HEK293T (cell line): ENCODE measurements around the gene MAP3K20.
"Not testable (repeated sequence)": the region's sequence is repeated elsewhere in the genome, so short reads cannot be mapped to it uniquely, and the experiment has no call there.

Experiments used
- CTCF ChIA-PET: fragments of 350-600 bp; formaldehyde crosslinking; extraction: SDS; loops from one replicate; lab custom pipeline; 2021; ENCODE audit warnings: antibody characterized with exemption, inconsistent platforms; lab: Yijun Ruan, JAX
- POLR2A ChIA-PET: fragments of 350-600 bp; formaldehyde crosslinking; extraction: SDS; loops from one replicate; lab custom pipeline; 2020; ENCODE audit warnings: antibody characterized with exemption, inconsistent platforms; lab: Yijun Ruan, JAX
- DNase-seq: peaks from one replicate; pipeline ENCODE4 v3.0.0; 2012; ENCODE audit warnings: mixed read lengths; ENCODE audit errors: extremely low spot score
- ARNT ChIP-seq: fragments of 450-650 bp; IDR thresholded peaks from 2 replicates; pipeline ENCODE4 v1.6.1; 2017; ENCODE audit warnings: mild to moderate bottlenecking
- BHLHE40 ChIP-seq: fragments of 450-650 bp; IDR thresholded peaks from 2 replicates; pipeline ENCODE4 v1.6.1; 2016; ENCODE audit warnings: mild to moderate bottlenecking, moderate library complexity, borderline replicate concordance
- CTBP1 ChIP-seq: fragments of 450-650 bp; IDR thresholded peaks from 2 replicates; pipeline ENCODE4 v1.6.1; 2016; ENCODE audit warnings: borderline replicate concordance
- ELF4 ChIP-seq: fragments of 450-650 bp; IDR thresholded peaks from 2 replicates; pipeline ENCODE4 v1.6.1; 2017; ENCODE audit warnings: antibody characterized with exemption
- FOXA1 ChIP-seq: fragments of 450-650 bp; IDR thresholded peaks from 2 replicates; pipeline ENCODE4 v1.6.1; 2016; ENCODE audit warnings: mild to moderate bottlenecking
- FOXK2 ChIP-seq: fragments of 450-650 bp; IDR thresholded peaks from 2 replicates; pipeline ENCODE4 v1.6.1; 2016; ENCODE audit warnings: mild to moderate bottlenecking
- FOXM1 ChIP-seq: fragments of 450-650 bp; IDR thresholded peaks from 2 replicates; pipeline ENCODE4 v1.6.1; 2017; ENCODE audit warnings: mild to moderate bottlenecking, borderline replicate concordance
- HDGF ChIP-seq: fragments of 450-650 bp; IDR thresholded peaks from 2 replicates; pipeline ENCODE4 v1.6.1; 2017; ENCODE audit warnings: antibody characterized with exemption, borderline replicate concordance
- L3MBTL2 ChIP-seq: fragments of 450-650 bp; conservative IDR thresholded peaks from 2 replicates; pipeline ENCODE4 v1.6.1; 2016; ENCODE audit warnings: mild to moderate bottlenecking
- LEF1 ChIP-seq: fragments of 450-650 bp; IDR thresholded peaks from 2 replicates; pipeline ENCODE4 v1.6.1; 2017; ENCODE audit warnings: mild to moderate bottlenecking, borderline replicate concordance
- NFRKB ChIP-seq: fragments of 450-650 bp; IDR thresholded peaks from 2 replicates; pipeline ENCODE4 v1.6.1; 2016; ENCODE audit warnings: mild to moderate bottlenecking, moderate library complexity
- SP1 ChIP-seq: fragments of 450-650 bp; IDR thresholded peaks from 2 replicates; pipeline ENCODE4 v1.6.1; 2017
- SUZ12 ChIP-seq: fragments of 450-650 bp; IDR thresholded peaks from 2 replicates; pipeline ENCODE4 v1.6.1; 2016; ENCODE audit warnings: mild to moderate bottlenecking
- TARDBP ChIP-seq: fragments of 450-650 bp; IDR thresholded peaks from 2 replicates; pipeline ENCODE4 v1.6.1; 2016
- ZNF384 ChIP-seq: fragments of 450-650 bp; IDR thresholded peaks from 2 replicates; pipeline ENCODE4 v1.6.1; 2016
- TF ChIP-seq, protein P1 (sequence below): fragments of 450-650 bp; IDR thresholded peaks from 2 replicates; pipeline ENCODE4 v1.6.1; 2016

Gene MAP3K20

DNA sequence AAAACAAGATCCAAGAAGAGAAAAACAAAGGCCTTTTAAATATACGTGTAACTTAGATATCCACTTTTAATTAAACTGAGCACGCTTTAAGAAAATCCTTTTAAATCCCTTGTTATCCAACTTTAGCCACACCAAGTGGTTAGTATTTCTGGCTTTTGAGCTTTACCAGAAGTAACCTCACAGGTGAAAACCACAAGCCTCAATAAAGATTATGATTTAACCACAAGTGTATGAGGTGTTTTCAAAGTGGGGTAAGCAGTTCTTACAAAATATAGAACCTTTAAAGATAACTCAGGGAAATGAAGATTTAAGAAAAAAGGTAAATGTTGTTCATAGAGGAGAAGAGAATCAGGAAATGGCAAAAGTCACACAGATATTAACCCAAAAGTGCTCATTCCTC, 220.6 kb downstream of the MAP3K20 start:
- DNase-seq = no peak
- TF ChIP-seq ELF4 (no peak), FOXA1 (no peak), FOXM1 (no peak), SUZ12 (no peak), FOXK2 (no peak), CTBP1 (no peak)
- POLR2A ChIA-PET = no interaction called here
- CTCF ChIA-PET = no interaction called here

DNA sequence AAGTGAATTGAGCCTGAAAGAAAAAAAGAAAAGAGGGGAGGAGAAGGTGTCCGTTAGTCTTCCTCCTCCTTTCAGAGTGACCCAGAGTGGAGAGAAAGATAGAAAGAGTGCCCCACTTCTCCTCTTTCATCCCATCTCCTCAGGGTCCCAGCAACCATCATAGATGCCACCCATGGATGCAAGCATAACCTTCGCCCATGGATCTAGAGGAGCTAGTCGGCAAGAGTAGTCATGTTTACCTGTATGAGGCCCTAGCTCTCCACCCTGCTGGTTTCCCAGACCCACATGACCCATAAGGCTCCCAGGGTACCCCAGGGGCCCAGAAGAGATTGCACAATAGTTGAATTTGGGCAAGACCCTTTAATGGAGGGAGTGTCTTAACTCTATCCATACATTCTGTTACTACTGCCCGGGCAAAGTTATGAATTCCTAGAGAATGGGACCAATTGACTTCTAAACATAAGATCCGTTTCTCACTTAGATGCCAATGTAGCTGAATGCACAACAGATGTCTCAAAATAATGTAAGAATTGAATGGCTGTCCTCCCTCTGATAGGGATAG, 223.0 kb downstream of the MAP3K20 start:
- ChIA-PET CTCF (no interaction called here), POLR2A (no interaction called here)
- TF ChIP-seq SUZ12 (no peak), BHLHE40 (no peak), FOXA1 (no peak), SP1 (no peak), LEF1 (no peak), ZNF384 (no peak), ELF4 (no peak), CTBP1 (no peak), NFRKB (no peak)
- peak; percentile 11 for DNase-seq

DNA sequence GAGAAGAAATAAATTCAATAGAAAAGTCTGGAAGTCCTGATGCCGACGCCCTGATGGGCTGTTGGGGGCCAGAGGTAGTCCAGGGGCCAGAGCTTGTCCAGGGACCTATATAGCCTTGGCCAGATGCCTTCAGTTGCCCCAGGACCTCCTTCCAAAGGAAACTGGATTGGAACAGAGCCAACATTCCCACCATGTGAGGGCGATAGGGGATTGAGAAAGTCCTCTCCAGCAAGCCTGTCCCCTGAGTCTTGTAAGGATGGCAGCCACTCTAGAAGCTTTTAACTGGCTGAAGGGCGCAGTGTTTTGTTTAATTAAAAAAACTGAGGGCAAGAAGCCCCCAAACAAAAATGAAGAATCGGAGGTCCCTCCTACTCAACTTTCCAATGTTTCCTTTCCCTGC, 224.1 kb downstream of the MAP3K20 start:
- CTCF ChIA-PET = no interaction called here
- no peak for DNase-seq
- POLR2A ChIA-PET = no interaction called here
- TF ChIP-seq BHLHE40 = no peak
- TF ChIP-seq NFRKB = no peak
- TF ChIP-seq, protein P1, sequence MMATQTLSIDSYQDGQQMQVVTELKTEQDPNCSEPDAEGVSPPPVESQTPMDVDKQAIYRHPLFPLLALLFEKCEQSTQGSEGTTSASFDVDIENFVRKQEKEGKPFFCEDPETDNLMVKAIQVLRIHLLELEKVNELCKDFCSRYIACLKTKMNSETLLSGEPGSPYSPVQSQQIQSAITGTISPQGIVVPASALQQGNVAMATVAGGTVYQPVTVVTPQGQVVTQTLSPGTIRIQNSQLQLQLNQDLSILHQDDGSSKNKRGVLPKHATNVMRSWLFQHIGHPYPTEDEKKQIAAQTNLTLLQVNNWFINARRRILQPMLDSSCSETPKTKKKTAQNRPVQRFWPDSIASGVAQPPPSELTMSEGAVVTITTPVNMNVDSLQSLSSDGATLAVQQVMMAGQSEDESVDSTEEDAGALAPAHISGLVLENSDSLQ = no peak
- TF ChIP-seq SUZ12 = no peak
- TF ChIP-seq SP1 = no peak
- TF ChIP-seq ELF4 = no peak
- no peak for TF ChIP-seq FOXM1
- no peak for TF ChIP-seq LEF1
- TF ChIP-seq CTBP1 = no peak
- no peak for TF ChIP-seq TARDBP
- no peak for TF ChIP-seq HDGF
- no peak for TF ChIP-seq ZNF384
- TF ChIP-seq L3MBTL2 = no peak
- TF ChIP-seq ARNT = no peak
- no peak for TF ChIP-seq FOXA1
- no peak for TF ChIP-seq FOXK2

DNA sequence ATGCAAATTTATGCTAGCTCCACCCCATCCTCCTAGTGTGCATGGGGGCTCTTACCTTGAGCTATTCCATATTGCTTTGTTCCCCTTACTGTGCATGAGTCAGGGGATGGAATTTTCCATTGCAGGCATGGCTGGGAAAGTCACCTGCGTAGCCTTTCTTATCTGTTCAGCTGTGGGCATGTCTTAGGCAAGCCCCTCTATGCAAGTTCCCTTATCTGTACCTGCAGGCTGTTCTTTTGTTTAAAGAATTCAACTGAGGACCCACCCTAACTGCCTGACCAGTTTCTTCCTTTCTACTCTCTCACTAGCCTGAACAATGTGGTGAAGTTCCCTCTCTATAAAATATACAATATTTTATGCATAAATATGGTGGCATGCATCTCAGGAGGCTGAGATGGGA, 224.8 kb downstream of the MAP3K20 start:
- POLR2A ChIA-PET = no interaction called here
- TF ChIP-seq TARDBP (no peak), ELF4 (no peak), CTBP1 (no peak), FOXM1 (no peak), ZNF384 (no peak), NFRKB (no peak), SP1 (no peak), LEF1 (no peak), FOXA1 (no peak), ARNT (no peak), L3MBTL2 (no peak), FOXK2 (no peak), SUZ12 (no peak), HDGF (no peak), BHLHE40 (no peak)
- TF ChIP-seq, protein P1 = no peak
- CTCF ChIA-PET = no interaction called here
- no peak for DNase-seq

DNA sequence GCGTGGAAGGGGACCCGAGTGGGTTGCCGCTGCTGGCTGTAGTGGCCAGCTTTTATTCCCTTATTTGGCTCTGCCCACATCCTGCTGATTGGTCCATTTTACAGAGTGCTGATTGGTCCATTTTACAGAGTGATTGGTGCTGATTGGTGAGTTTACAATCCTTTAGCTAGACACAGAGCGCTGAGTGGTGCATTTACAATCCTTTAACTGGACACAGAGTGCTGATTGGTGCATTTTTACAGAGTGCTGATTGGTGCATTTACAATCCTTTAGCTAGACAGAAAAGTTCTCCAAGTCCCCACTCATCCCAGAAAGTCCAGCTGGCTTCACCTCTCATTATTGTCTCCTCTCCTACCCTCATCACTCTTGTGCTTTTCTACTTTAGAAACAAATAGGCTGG, 225.9 kb downstream of the MAP3K20 start:
- POLR2A ChIA-PET, DNase-seq, CTCF ChIA-PET: not testable (repeated sequence)

DNA sequence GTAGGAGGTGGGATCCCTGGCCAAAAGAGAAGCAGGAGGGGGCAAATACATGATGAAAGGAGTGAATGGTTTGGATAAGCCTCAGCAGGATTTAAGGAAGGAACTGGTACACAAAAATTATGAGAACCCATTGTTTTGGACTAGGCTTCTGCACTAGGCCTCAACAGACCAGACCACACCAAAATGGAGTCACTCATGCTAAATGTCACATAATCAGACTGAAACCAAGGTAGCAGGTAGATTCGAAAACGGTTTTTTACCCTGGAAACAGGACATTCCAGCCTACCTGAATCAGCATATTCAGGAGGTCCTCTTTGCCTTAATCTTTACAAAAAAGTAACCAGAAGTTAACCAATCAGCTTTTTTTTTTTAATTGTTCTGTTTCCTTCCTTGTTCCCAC, 229.7 kb downstream of the MAP3K20 start:
- POLR2A ChIA-PET = no interaction called here
- no peak for DNase-seq
- CTCF ChIA-PET = no interaction called here
- TF ChIP-seq TARDBP = no peak
- no peak for TF ChIP-seq SUZ12
- TF ChIP-seq ZNF384 = no peak
- TF ChIP-seq BHLHE40 = no peak
- no peak for TF ChIP-seq ELF4
- TF ChIP-seq SP1 = no peak
- no peak for TF ChIP-seq CTBP1
- no peak for TF ChIP-seq ARNT
- no peak for TF ChIP-seq L3MBTL2
- TF ChIP-seq FOXA1 = no peak
- no peak for TF ChIP-seq HDGF

DNA sequence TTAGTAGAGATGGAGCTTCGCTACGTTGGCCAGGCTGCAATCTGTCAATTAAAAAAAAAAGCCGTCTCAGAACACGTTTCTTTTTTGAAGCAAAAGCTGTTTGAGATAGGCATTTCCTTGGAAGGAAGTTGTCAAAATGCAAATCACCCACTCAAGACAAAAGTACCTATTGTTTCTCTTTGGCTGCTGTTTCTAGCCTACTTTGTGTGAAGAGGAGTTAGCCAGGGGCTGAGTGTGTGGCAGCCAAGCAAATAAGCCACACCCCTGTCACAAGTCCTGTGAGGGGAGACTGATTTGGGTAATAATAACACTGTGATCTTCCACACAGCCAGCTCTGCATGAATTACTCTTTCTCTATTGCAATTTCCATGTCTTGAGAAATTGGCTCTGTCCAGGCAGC, 231.6 kb downstream of the MAP3K20 start:
- POLR2A ChIA-PET = no interaction called here
- CTCF ChIA-PET = interaction anchor here (1.7 kb wide), 1 partner anchor 12 kb away, joined by 4 read pairs; no protein-coding TSS in a partner anchor
- no peak for DNase-seq
- TF ChIP-seq TARDBP (no peak), CTBP1 (no peak), SP1 (no peak), LEF1 (no peak), BHLHE40 (no peak), SUZ12 (no peak), L3MBTL2 (no peak), ARNT (no peak), FOXA1 (no peak)
- TF ChIP-seq, protein P1 = no peak

DNA sequence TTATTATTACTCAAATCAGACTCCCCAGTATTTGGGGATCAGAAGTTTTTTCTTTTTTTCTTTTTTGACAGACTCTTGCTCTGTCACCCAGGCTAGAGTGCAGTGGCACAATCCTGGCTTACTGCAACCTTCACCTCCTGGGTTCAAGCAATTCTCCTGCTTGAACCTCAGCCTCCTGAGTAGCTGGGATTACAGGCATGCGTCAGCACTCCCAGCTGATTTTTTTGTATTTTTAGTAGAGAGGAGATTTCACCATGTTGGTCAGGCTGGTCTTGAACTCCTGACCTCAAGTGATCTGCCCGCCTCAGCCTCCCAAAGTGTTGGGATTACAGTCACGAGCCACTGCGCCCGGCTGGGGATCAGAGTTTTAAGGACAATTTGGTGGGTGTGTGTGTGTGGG, 233.7 kb downstream of the MAP3K20 start:
- CTCF ChIA-PET, DNase-seq, POLR2A ChIA-PET: not testable (repeated sequence)
